PC-9 (cell line): ENCODE measurements around the gene RGS6. TPM values are rescaled to one million over a fixed set of nuclear protein-coding genes. Genes with fewer than 3 reads are reported as not detected.

ENCODE experiments used
- BruUV-seq: library from RNA; stranded (reverse); fragments of 400-500 nt; replicated peaks from 2 replicates; lab custom pipeline; 2021; lab: Mats Ljungman, UMichigan
- CTCF ChIA-PET: fragments of 300-600 bp; sonication (Branson Sonifier 250); formaldehyde crosslinking; loops from one replicate; lab custom pipeline; 2022; ENCODE audit warnings: antibody characterized with exemption; lab: Charles Lee
- POLR2A ChIA-PET: fragments of 300-600 bp; sonication (Branson Sonifier 250); formaldehyde crosslinking; loops from one replicate; lab custom pipeline; 2022; ENCODE audit warnings: antibody characterized with exemption; ENCODE audit not compliant: unreplicated experiment; lab: Charles Lee
- DNase-seq, 2 experiments: peaks; one replicate each; pipeline versions ENCODE4 v3.0.0 to v3.0.0-alpha.2; 2015 to 2022; ENCODE audit warnings: mixed read lengths in 1 of 2
- H2AFZ ChIP-seq: fragments of 200-600 bp; sonication (generic); 2 replicates; pipeline ENCODE4 v1.8.1; 2017; ENCODE audit warnings: antibody characterized with exemption
- H3F3A ChIP-seq: fragments of 200-600 bp; sonication (generic); 2 replicates; pipeline ENCODE4 v1.8.1; 2017; ENCODE audit warnings: antibody characterized with exemption, mild to moderate bottlenecking, low read depth; ENCODE audit not compliant: insufficient read depth
- H3K27ac ChIP-seq: fragments of 200-600 bp; sonication (generic); 2 replicates; pipeline ENCODE4 v1.6.1; 2016; ENCODE audit warnings: mixed run types
- H3K27me3 ChIP-seq: fragments of 200-600 bp; sonication (generic); 2 replicates; pipeline ENCODE4 v1.6.1; 2016; ENCODE audit warnings: low read depth, mixed run types; ENCODE audit not compliant: insufficient read depth
- H3K36me3 ChIP-seq: fragments of 200-600 bp; sonication (generic); 2 replicates; pipeline ENCODE4 v1.6.1; 2016; ENCODE audit warnings: low read depth, mixed run types
- H3K4me1 ChIP-seq: fragments of 200-600 bp; sonication (generic); replicated peaks from 2 replicates; pipeline ENCODE4 v1.6.1; 2016; ENCODE audit warnings: mixed run types; ENCODE audit not compliant: insufficient read depth
- H3K4me2 ChIP-seq: fragments of 200-600 bp; sonication (generic); 2 replicates; pipeline ENCODE4 v1.6.1; 2017; ENCODE audit warnings: mixed run types
- H3K4me3 ChIP-seq: fragments of 200-600 bp; sonication (generic); 2 replicates; pipeline ENCODE4 v1.6.1; 2016; ENCODE audit warnings: mixed run types
- H3K79me2 ChIP-seq: fragments of 200-600 bp; sonication (generic); 2 replicates; pipeline ENCODE4 v1.6.1; 2017; ENCODE audit warnings: low read depth, mixed run types
- H3K9me2 ChIP-seq: fragments of 200-600 bp; sonication (generic); 2 replicates; pipeline ENCODE4 v1.8.1; 2017; ENCODE audit warnings: mild to moderate bottlenecking; ENCODE audit not compliant: insufficient read depth
- H3K9me3 ChIP-seq: fragments of 200-600 bp; sonication (generic); 2 replicates; pipeline ENCODE4 v1.8.1; 2016; ENCODE audit warnings: low read depth; ENCODE audit not compliant: insufficient read depth
- H4K20me1 ChIP-seq: fragments of 200-600 bp; sonication (generic); 2 replicates; pipeline ENCODE4 v1.8.1; 2017; ENCODE audit not compliant: insufficient read depth
- CTCF ChIP-seq: fragments of 200-600 bp; sonication (generic); conservative IDR thresholded peaks from 2 replicates; pipeline ENCODE4 v1.6.1; 2017; ENCODE audit warnings: mixed run types, antibody characterized with exemption, mild to moderate bottlenecking, moderate library complexity
- EZH2 ChIP-seq: fragments of 200-600 bp; sonication (generic); IDR thresholded peaks from 2 replicates; pipeline ENCODE4 v1.8.0; 2017; ENCODE audit warnings: antibody characterized with exemption, low read depth
- intact Hi-C: fragments of 100-400 bp; cut with micrococcal nuclease; formaldehyde crosslinking; loops from one replicate; pipeline ENCODE4 v1.10.0; 2022; ENCODE audit not compliant: unreplicated experiment
- total RNA-seq: library from RNA; stranded (reverse); gene quantifications from 2 replicates; pipeline ENCODE4 v1.2.3, GENCODE V29; 2021

The RGS6 gene
- total RNA-seq, 1 experiment from 2014 or later, result not detected

- POLR2A ChIA-PET, result no interaction called here
- no peak for DNase-seq
- no TSS peak for BruUV-seq
- Histone ChIP-seq H3K27me3 (peaks cover 4% of the 10 kb centered on the region), H3K27ac (no peak overlapping the region), H3K36me3 (no peaks in the 10 kb centered on the region), H3K9me3 (no peaks in the 10 kb centered on the region), H3K9me2 (no peaks in the 10 kb centered on the region), H3K4me3 (no peak overlapping the region), H3K79me2 (no peaks in the 10 kb centered on the region), H3K4me1 (no peaks in the 10 kb centered on the region), H4K20me1 (no peaks in the 10 kb centered on the region), H3K4me2 (no peak overlapping the region), H3F3A (no peaks in the 10 kb centered on the region), H2AFZ (no peak overlapping the region)
- intact Hi-C loops, result no loop called here
- CTCF ChIA-PET, result no interaction called here
- no peak for TF ChIP-seq CTCF
- TF ChIP-seq EZH2, result no peak
Observed at GRCh38 chr14:71959055-71959454, 26.8 kb downstream of the RGS6 start.

- POLR2A ChIA-PET, result no interaction called here
- H2AFZ ChIP-seq, result no peak overlapping the region
- BruUV-seq, result no TSS peak
- no peak overlapping the region for H3K4me2 ChIP-seq
- no peaks in the 10 kb centered on the region for H3K36me3 ChIP-seq
- peaks cover 4% of the 10 kb centered on the region; the same call in 1 of the 2 replicates for H3K27me3 ChIP-seq
- no peaks in the 10 kb centered on the region for H3F3A ChIP-seq
- H3K27ac ChIP-seq, result no peak overlapping the region
- H3K9me2 ChIP-seq, result no peaks in the 10 kb centered on the region
- H3K79me2 ChIP-seq, result no peaks in the 10 kb centered on the region
- CTCF ChIA-PET, result no interaction called here
- H3K9me3 ChIP-seq, result no peaks in the 10 kb centered on the region
- no peaks in the 10 kb centered on the region for H4K20me1 ChIP-seq
- H3K4me3 ChIP-seq, result no peak overlapping the region
- intact Hi-C loops, result no loop called here
- TF ChIP-seq EZH2, result no peak
- no peak for TF ChIP-seq CTCF
- DNase-seq, result no peak
- H3K4me1 ChIP-seq, result no peaks in the 10 kb centered on the region
Observed at GRCh38 chr14:71960494-71961353, 28.5 kb downstream of the RGS6 start.

GRCh38 chr14:71961972-71962371, 29.7 kb downstream of the RGS6 start:
- BruUV-seq, result no TSS peak
- no peak overlapping the region for H3K27ac ChIP-seq
- POLR2A ChIA-PET, result no interaction called here
- CTCF ChIA-PET, result no interaction called here
- H2AFZ ChIP-seq, result no peak overlapping the region
- no peaks in the 10 kb centered on the region for H3K9me2 ChIP-seq
- DNase-seq, result no peak
- no peaks in the 10 kb centered on the region for H3K36me3 ChIP-seq
- H3K79me2 ChIP-seq, result no peaks in the 10 kb centered on the region
- intact Hi-C loops, result no loop called here
- H3F3A ChIP-seq, result no peaks in the 10 kb centered on the region
- no peaks in the 10 kb centered on the region for H3K9me3 ChIP-seq
- H3K4me1 ChIP-seq, result no peaks in the 10 kb centered on the region
- H4K20me1 ChIP-seq, result no peaks in the 10 kb centered on the region
- no peak for TF ChIP-seq EZH2
- TF ChIP-seq CTCF, result no peak
- H3K4me2 ChIP-seq, result no peak overlapping the region
- H3K4me3 ChIP-seq, result no peak overlapping the region
- peaks cover 4% of the 10 kb centered on the region; the same call in 1 of the 2 replicates for H3K27me3 ChIP-seq
